ENCODE results near the gene OR6C75. TPM values are rescaled to one million over a fixed set of nuclear protein-coding genes. Genes with fewer than 3 reads are reported as not detected.
"Not testable (repeated sequence)": the region's sequence is repeated elsewhere in the genome, so short reads cannot be mapped to it uniquely, and the experiment has no call there.

OR6C75 gene
- total RNA-seq, 4 donors from 2014 or later = not detected

DNA sequence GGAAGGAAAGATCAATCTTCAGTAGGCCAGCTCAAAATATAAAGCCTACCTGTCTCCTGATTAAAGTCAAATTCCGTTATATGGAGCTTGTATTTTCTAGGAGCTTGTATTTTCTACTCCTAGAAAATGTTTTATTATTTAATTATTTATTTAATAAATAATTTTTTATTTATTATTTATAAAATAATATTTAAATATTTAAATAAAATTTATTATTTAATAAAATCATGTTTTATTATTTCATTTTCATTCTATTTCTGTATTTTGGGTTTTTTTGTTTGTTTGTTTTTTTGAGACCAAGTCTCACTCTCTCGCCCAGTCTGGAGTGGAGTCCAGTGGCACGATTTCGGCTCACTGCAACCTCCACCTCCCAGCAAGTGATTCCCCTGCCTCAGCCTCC lies 9.7 kb downstream of the OR6C75 start:
- TF ChIP-seq, protein P1, sequence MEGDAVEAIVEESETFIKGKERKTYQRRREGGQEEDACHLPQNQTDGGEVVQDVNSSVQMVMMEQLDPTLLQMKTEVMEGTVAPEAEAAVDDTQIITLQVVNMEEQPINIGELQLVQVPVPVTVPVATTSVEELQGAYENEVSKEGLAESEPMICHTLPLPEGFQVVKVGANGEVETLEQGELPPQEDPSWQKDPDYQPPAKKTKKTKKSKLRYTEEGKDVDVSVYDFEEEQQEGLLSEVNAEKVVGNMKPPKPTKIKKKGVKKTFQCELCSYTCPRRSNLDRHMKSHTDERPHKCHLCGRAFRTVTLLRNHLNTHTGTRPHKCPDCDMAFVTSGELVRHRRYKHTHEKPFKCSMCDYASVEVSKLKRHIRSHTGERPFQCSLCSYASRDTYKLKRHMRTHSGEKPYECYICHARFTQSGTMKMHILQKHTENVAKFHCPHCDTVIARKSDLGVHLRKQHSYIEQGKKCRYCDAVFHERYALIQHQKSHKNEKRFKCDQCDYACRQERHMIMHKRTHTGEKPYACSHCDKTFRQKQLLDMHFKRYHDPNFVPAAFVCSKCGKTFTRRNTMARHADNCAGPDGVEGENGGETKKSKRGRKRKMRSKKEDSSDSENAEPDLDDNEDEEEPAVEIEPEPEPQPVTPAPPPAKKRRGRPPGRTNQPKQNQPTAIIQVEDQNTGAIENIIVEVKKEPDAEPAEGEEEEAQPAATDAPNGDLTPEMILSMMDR (IDR thresholded peaks at IDR 0.05) = no peak
- DNase-seq (ENCODE audit: low spot score) = no peak
- ATAC-seq (ENCODE audit: low FRiP score) = no peak

GRCh38 chr12:55385891-55386290 lies 23.1 kb downstream of the OR6C75 start:
- ATAC-seq (ENCODE audit: low FRiP score) = no peak
- TF ChIP-seq, protein P1 (IDR thresholded peaks at IDR 0.05) = no peak
- DNase-seq (ENCODE audit: low spot score) = no peak

DNA sequence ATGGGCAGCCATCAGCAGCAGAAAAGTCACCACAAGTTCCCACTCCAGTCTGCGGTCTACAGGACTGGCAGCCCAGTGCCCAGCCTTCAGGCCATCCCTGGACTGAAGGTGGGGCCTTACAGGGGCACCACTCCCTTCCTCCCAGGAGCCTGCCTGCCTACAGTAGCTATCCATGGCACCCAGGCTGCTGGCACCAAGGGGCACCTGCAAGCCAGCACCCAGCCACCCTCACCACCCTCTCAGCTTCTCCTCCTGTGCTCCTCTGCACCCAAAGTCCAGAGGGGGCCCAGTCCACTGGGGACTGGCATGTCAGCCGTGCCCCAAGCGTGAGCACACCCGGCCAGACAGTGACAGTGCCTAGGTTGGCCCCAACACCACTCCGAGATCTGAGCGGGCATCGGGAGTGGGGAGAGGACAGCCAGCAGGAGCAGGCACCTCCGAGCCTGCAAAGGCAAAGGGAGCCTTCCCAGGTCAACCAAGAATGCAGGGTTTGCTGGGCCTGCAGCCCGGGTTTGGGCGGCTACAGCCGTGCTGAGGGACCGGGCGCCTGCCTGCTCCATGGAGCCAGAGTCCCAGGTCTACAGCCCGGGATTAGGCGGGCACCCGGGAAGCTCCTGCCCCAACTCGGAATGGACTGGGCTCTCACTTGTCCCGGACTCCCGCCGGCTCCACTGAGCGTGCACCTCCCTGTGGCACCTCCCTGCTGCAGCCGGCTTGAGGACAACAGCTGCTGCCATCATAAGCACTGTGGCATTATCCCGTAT lies 29.4 kb downstream of the OR6C75 start:
- no peak for ATAC-seq (ENCODE audit: low FRiP score)
- DNase-seq (ENCODE audit: low spot score) = no peak
- TF ChIP-seq, protein P1 (IDR thresholded peaks at IDR 0.05) = no peak

DNA sequence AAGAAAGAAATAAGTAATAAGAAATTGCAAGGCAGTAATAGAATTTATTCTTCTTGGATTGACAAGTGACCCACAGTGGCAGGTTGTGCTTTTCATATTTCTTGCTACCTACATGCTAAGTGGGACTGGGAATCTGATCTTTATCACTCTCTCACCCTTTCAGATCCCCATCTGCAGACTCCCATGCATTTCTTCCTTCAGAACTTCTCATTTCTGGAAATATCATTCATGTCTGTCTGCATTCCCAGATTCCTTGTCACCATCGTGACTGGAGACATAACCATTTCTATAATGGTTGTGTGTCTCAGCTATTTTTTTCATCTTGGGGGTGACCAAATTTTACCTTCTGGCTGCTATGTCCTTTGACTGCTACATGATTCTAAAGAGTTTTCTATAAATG lies 33.6 kb downstream of the OR6C75 start:
- DNase-seq (ENCODE audit: low spot score) (no peak), ATAC-seq (ENCODE audit: low FRiP score) (no peak)
- TF ChIP-seq, protein P1 (IDR thresholded peaks at IDR 0.05) = no peak

GRCh38 chr12:55400229-55400628 lies 37.5 kb downstream of the OR6C75 start, which contains the start of gene OR6C65:
TSS of gene OR6C65 (plus strand) at chr12:55400529. CDS start at chr12:55400529, 0 bp downstream.
- ATAC-seq (ENCODE audit: low FRiP score) (no peak), DNase-seq (ENCODE audit: low spot score) (no peak)
- TF ChIP-seq, protein P1 (IDR thresholded peaks at IDR 0.05) = no peak

DNA sequence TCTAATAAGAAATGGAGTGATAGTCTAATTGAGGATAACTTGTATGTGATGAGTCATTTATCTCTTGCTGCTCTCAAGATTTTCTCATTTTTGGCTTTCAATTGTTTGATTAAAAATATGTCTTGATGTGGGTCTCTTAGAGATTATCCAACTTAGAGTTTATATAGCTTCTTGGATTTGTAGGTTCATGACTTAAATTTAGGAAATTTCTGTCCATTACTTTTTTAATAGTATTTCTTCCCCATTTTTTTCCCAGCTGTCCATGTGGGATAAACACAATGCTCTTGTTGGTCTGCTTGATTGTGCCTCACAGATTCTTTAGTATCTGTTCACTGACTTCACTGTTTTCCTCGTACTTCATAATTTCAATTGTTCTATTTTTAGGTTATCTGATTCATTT lies 45.1 kb downstream of the OR6C75 start:
- no peak for ATAC-seq (ENCODE audit: low FRiP score)
- TF ChIP-seq, protein P1 (IDR thresholded peaks at IDR 0.05) = no peak

DNA sequence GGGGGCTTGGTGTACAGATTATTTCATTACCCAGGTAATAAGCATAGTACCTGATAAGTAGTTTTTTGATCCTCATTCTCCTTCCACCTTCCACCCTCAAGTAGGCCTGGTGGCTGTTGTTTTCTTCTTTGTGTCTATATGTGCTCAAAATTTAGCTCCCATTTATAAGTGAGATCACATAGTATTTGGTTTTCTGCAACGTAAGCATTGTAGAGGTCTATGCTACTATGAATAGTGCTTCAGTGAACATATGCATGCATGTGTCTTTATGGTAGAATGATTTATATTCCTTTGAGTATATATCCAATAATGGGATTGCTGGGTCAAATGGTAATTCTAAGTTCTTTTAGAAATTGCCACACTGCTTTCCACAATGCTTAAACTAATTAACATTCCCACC lies 46.4 kb downstream of the OR6C75 start:
- DNase-seq (ENCODE audit: low spot score); ATAC-seq (ENCODE audit: low FRiP score): not testable (repeated sequence)

More for the DNA sequence above, 45.1 kb downstream of the OR6C75 start:
- no peak for DNase-seq (ENCODE audit: low spot score)

DNA sequence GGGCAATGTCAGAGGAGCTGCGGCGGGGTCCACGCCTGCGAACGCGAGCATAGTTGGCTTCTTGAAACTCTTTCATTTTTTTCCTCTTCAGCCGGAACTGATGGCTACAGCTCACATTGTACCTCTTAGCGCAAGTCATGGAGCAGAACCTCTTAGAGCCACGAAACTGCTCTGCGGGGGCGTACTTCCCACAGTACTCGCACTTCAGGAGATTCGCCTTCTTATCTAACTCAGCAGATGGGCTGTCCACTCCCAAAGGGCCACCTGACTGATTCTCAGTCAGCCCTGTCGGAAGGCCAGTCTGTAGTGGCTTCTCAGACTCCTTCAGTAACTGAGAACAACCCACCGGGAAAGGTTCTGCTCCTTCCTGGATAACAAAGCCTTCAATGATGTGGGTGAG lies 49.4 kb downstream of the OR6C75 start:
- ATAC-seq (ENCODE audit: low FRiP score); DNase-seq (ENCODE audit: low spot score): not testable (repeated sequence)

GRCh38 chr12:55413498-55414388 lies 51.0 kb downstream of the OR6C75 start:
- not testable (repeated sequence) for DNase-seq (ENCODE audit: low spot score); ATAC-seq (ENCODE audit: low FRiP score)

GRCh38 chr12:55414396-55414823 lies 51.6 kb downstream of the OR6C75 start:
- ATAC-seq (ENCODE audit: low FRiP score) = peak; percentile 10
- DNase-seq (ENCODE audit: low spot score) = not testable (repeated sequence)

- DNase-seq (ENCODE audit: low spot score) = not testable (repeated sequence)
- peak; percentile 28 for ATAC-seq (ENCODE audit: low FRiP score)
These were observed 52.1 kb downstream of the OR6C75 start for GRCh38 chr12:55414889-55415288.

Measured in omental fat pad (tissue), 4 donors.